Measurements from ENCODE around the gene ADAMTS14.

- TF ChIP-seq CTCF (conservative IDR thresholded peaks at IDR 0.05) (no peak), EZH2 (IDR thresholded peaks at IDR 0.05; ENCODE audit: low read depth) (no peak)
Observed at GRCh38 chr10:70804421-70804808, 132.1 kb downstream of the ADAMTS14 start.
